WTC11 (cell line): ENCODE measurements around the gene NDUFS6. TPM values are rescaled to one million over a fixed set of nuclear protein-coding genes. Genes with fewer than 3 reads are reported as not detected.

Source experiments
- ATAC-seq: fragments of 200-7000 bp; cut with Tn5 transposase; 2 replicates; pipeline ENCODE4 v1.10.0; 2021; ENCODE audit warnings: mild to moderate bottlenecking, moderate library complexity
- CTCF ChIA-PET: fragments of 300-600 bp; sonication (Branson Sonifier 250); formaldehyde crosslinking; loops from one replicate; lab custom pipeline; 2021; ENCODE audit warnings: antibody characterized with exemption; lab: Charles Lee
- POLR2A ChIA-PET: fragments of 350-600 bp; sonication (Branson Sonifier 250); formaldehyde crosslinking; loops from one replicate; lab custom pipeline; 2021; ENCODE audit warnings: antibody characterized with exemption; lab: Charles Lee
- DNase-seq: peaks from one replicate; pipeline ENCODE4 v3.0.0; 2021; ENCODE audit warnings: low spot score
- H3K27ac Mint-ChIP-seq: 2 replicates; pipeline ENCODE4 v1.8.0; 2021; ENCODE audit warnings: mixed read lengths
- H3K27me3 Mint-ChIP-seq: 2 replicates; pipeline ENCODE4 v1.8.0; 2021; ENCODE audit warnings: low read depth, mild to moderate bottlenecking, moderate library complexity, mixed read lengths
- H3K36me3 Mint-ChIP-seq: 2 replicates; pipeline ENCODE4 v1.8.0; 2021; ENCODE audit warnings: mixed read lengths
- H3K4me1 Mint-ChIP-seq: 2 replicates; pipeline ENCODE4 v1.8.0; 2022; ENCODE audit warnings: mixed read lengths
- H3K4me3 Mint-ChIP-seq: 2 replicates; pipeline ENCODE4 v1.8.0; 2021; ENCODE audit warnings: mild to moderate bottlenecking, moderate library complexity, mixed read lengths
- H3K9me3 Mint-ChIP-seq: 2 replicates; pipeline ENCODE4 v1.8.0; 2021; ENCODE audit warnings: mixed read lengths
- ATF6 ChIP-seq: sonication (generic); formaldehyde crosslinking; IDR thresholded peaks from 2 replicates; pipeline ENCODE4 v1.8.1; 2023; ENCODE audit warnings: mild to moderate bottlenecking, missing genetic modification reagents
- CREB1 ChIP-seq: sonication (generic); formaldehyde crosslinking; IDR thresholded peaks from 2 replicates; pipeline ENCODE4 v1.8.0; 2023; ENCODE audit warnings: mild to moderate bottlenecking, missing genetic modification reagents
- ELF4 ChIP-seq: sonication (generic); formaldehyde crosslinking; IDR thresholded peaks from 2 replicates; pipeline ENCODE4 v1.8.1; 2022; ENCODE audit warnings: low read depth, mild to moderate bottlenecking, moderate library complexity, missing genetic modification reagents
- IRF2 ChIP-seq: sonication (generic); formaldehyde crosslinking; IDR thresholded peaks from 2 replicates; pipeline ENCODE4 v1.8.0; 2022; ENCODE audit warnings: low read depth, missing genetic modification reagents, borderline replicate concordance
- KAT7 ChIP-seq: sonication (generic); formaldehyde crosslinking; IDR thresholded peaks from 2 replicates; pipeline ENCODE4 v1.8.1; 2023; ENCODE audit warnings: missing genetic modification reagents, mild to moderate bottlenecking, borderline replicate concordance
- NFATC4 ChIP-seq: fragments of 250-450 bp; sonication (Bioruptor Pico); IDR thresholded peaks from 2 replicates; pipeline ENCODE4 v1.9.0; 2021; ENCODE audit warnings: mild to moderate bottlenecking
- PRDM15 ChIP-seq: sonication (generic); formaldehyde crosslinking; IDR thresholded peaks from 2 replicates; pipeline ENCODE4 v1.8.0; 2022; ENCODE audit warnings: missing genetic modification reagents
- STAT6 ChIP-seq: sonication (generic); formaldehyde crosslinking; conservative IDR thresholded peaks from 2 replicates; pipeline ENCODE4 v1.8.1; 2023; ENCODE audit warnings: mild to moderate bottlenecking, low read depth, missing genetic modification reagents, moderate library complexity
- TP53 ChIP-seq: sonication (generic); formaldehyde crosslinking; IDR thresholded peaks from 2 replicates; pipeline ENCODE4 v1.8.1; 2023; ENCODE audit warnings: mild to moderate bottlenecking, missing genetic modification reagents
- ZBTB21 ChIP-seq: sonication (generic); formaldehyde crosslinking; IDR thresholded peaks from 2 replicates; pipeline ENCODE4 v1.8.1; 2023; ENCODE audit warnings: mild to moderate bottlenecking, missing genetic modification reagents, borderline replicate concordance
- ZNF317 ChIP-seq: sonication (generic); formaldehyde crosslinking; IDR thresholded peaks from 2 replicates; pipeline ENCODE4 v1.8.1; 2023; ENCODE audit warnings: low read depth, mild to moderate bottlenecking, moderate library complexity, missing genetic modification reagents, borderline replicate concordance
- ZNF425 ChIP-seq: fragments of 250-450 bp; sonication (Bioruptor Pico); conservative IDR thresholded peaks from 2 replicates; pipeline ENCODE4 v1.9.0; 2021; ENCODE audit warnings: mild to moderate bottlenecking
- ZNF532 ChIP-seq: fragments of 250-450 bp; sonication (Bioruptor Pico); IDR thresholded peaks from 2 replicates; pipeline ENCODE4 v1.9.0; 2021; ENCODE audit warnings: mild to moderate bottlenecking, borderline replicate concordance
- total RNA-seq: library from RNA; stranded (reverse); gene quantifications from 3 replicates; pipeline ENCODE4 v1.2.3, GENCODE V29; 2021

NDUFS6 gene
- total RNA-seq, 1 experiment from 2014 or later: 84.3 TPM

GRCh38 chr5:1801222-1801966 lies at the start of gene NDUFS6 (continued):
- TF ChIP-seq ATF6 (CRISPR knock-in tag): no peak
- TF ChIP-seq ZNF317 (CRISPR knock-in tag): 0 out of 2 replicates have a peak, but pooled peaks have one; percentile 17
- peak; percentile 39 for TF ChIP-seq PRDM15 (CRISPR knock-in tag)
- TF ChIP-seq ZNF532: no peak
- no peak for TF ChIP-seq ZNF425 (CRISPR knock-in tag)
- 0 out of 2 replicates have a peak, but pooled peaks have one; percentile 83 for TF ChIP-seq ELF4 (CRISPR knock-in tag)
- TF ChIP-seq IRF2: no peak
- peak; percentile 98 for TF ChIP-seq KAT7 (CRISPR knock-in tag)
- TF ChIP-seq CREB1: peak; percentile 12; the same call in 1 of the 2 replicates

GRCh38 chr5:1751864-1752822 lies 49.1 kb upstream of the NDUFS6 start:
- ATAC-seq (no peak), DNase-seq (no peak)
- Mint-ChIP-seq H3K27ac (no peak overlapping the region), H3K27me3 (no peaks in the 10 kb centered on the region), H3K4me3 (no peak overlapping the region), H3K4me1 (peaks cover 17% of the 10 kb centered on the region), H3K9me3 (no peaks in the 10 kb centered on the region), H3K36me3 (no peaks in the 10 kb centered on the region)
- ChIA-PET POLR2A (no interaction called here), CTCF (interaction anchor here (0.6 to 2.8 kb wide), 4 partner anchors 9 to 208 kb away, joined by 3 to 10 read pairs (median 4); no protein-coding TSS in a partner anchor)
- TF ChIP-seq ATF6 (CRISPR knock-in tag): no peak
- no peak for TF ChIP-seq STAT6
- TF ChIP-seq TP53 (CRISPR knock-in tag): no peak
- TF ChIP-seq NFATC4 (CRISPR knock-in tag): no peak
- TF ChIP-seq ZBTB21 (CRISPR knock-in tag): no peak
